GM18526 (cell line): ENCODE data around the gene VGLL4.

ENCODE experiments used
- POLR2A ChIP-seq: IDR thresholded peaks from 3 replicates; pipeline ENCODE4 v1.6.1; 2011; ENCODE audit not compliant: insufficient read length; ENCODE audit errors: extremely low read depth

The VGLL4 gene

GRCh38 chr3:11643605-11644087 is at the start of gene VGLL4:
TSS of gene VGLL4 (minus strand) at chr3:11643915. CDS start at chr3:11643518, 397 bp downstream.
- peak; percentile 66 for TF ChIP-seq POLR2A

- no peak for TF ChIP-seq POLR2A
These were observed 48.8 kb upstream of the VGLL4 start for GRCh38 chr3:11692532-11692813.

GRCh38 chr3:11691767-11692531 is 48.2 kb upstream of the VGLL4 start:
- no peak for TF ChIP-seq POLR2A

- no peak for TF ChIP-seq POLR2A
These were observed 47.4 kb upstream of the VGLL4 start for GRCh38 chr3:11690863-11691766.

- TF ChIP-seq POLR2A: no peak
These were observed 46.0 kb upstream of the VGLL4 start for GRCh38 chr3:11689749-11690148.

- no peak for TF ChIP-seq POLR2A
These were observed 36.8 kb upstream of the VGLL4 start for GRCh38 chr3:11680509-11680908.

GRCh38 chr3:11679964-11680363 is 36.2 kb upstream of the VGLL4 start:
- TF ChIP-seq POLR2A: no peak

- TF ChIP-seq POLR2A: no peak
These were observed 28.6 kb upstream of the VGLL4 start for GRCh38 chr3:11672363-11672762.

- TF ChIP-seq POLR2A: no peak
These were observed 28.0 kb upstream of the VGLL4 start for GRCh38 chr3:11671648-11672100.

GRCh38 chr3:11668243-11669235 is 24.8 kb upstream of the VGLL4 start:
- no peak for TF ChIP-seq POLR2A

- no peak for TF ChIP-seq POLR2A
These were observed 21.6 kb upstream of the VGLL4 start for GRCh38 chr3:11665331-11665730.

- TF ChIP-seq POLR2A: no peak
These were observed 18.8 kb upstream of the VGLL4 start for GRCh38 chr3:11662392-11662990.

- TF ChIP-seq POLR2A: no peak
These were observed 18.1 kb upstream of the VGLL4 start for GRCh38 chr3:11661827-11662226.

- TF ChIP-seq POLR2A: no peak
These were observed 17.4 kb upstream of the VGLL4 start for GRCh38 chr3:11661052-11661656.
